GM19467 (cell line): ENCODE results near the gene OPRM1.

Experiments
- ATAC-seq: cut with Tn5 transposase; IDR thresholded peaks from one replicate; pipeline ENCODE4 v1.9.1; 2021; ENCODE audit warnings: mild to moderate bottlenecking, moderate library complexity; ENCODE audit not compliant: unreplicated experiment

The OPRM1 gene

DNA sequence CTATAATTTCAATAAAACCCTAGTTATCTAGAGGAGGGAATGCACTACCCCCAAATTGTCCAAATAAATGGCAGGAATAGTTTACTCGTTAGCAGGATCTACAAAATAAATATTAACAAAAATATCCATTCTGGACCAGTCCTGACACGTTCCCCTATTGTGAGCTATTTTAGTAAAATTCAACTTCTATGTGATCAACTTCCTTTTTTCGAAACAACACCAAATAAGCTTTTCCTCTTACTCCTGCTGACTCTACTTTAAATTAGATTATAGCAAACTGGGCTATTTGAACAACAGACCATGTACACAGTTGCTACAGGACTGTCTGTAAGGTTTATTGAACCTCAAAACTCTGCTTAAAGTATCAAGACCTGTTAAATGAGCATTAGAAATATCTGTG is 163.3 kb downstream of the OPRM1 start:
- no peak for ATAC-seq

DNA sequence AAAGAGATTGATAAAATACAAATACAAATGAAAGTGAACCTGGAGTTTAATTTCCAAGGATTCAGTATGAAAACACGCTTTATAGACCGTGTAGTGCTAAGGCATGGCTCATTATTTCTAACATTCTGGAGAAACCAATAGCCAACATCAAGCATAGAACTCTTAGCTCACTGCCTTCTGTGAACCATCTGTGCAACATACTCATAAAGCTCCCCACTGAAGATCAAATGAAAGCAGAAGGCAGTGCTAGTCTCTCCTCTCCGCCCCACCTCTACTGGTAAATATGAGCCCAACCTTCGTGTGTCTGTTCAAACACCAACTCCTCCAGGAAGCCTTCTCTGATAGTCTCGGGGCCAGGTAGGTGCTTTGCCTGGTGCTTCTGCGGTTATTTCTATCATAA is 163.9 kb downstream of the OPRM1 start:
- no peak for ATAC-seq

DNA sequence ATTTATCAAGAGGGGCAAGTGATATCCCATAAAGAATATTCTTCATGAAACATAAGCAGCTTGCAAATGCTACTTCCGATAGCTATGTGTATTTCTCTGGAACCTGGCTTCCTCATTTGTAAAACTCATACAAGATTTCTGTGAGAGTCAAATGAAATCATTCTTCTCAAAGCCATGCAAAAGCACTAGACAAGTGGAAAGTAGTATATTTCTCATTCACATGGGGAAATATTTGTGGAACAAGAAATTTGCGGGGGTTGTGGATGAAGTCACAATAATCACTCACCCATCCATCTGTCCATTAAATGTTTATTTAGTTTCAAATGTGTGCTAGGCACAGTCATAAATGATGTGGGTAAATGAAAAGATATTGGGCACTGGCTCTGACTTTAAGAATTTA is 167.1 kb downstream of the OPRM1 start:
- ATAC-seq = no peak

DNA sequence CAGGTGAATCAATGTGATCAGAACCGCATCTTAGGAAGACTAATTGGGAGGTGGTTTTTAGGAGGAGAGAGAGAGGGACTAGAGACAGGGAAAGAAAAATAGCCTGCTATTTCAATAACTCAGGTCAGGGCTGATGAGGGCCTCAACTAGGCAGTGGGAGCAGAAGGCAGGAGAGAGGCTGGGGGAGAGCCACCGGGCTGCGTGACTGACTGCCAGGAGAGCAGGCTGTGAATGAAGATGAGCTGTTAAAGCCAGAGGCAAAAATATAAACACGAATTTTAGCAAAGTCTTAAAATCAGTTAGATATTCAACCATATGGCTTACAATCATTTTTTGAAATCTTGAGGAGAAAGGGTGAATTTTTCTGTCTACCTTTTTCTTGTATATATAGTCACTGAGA is 168.0 kb downstream of the OPRM1 start:
- no peak for ATAC-seq

DNA sequence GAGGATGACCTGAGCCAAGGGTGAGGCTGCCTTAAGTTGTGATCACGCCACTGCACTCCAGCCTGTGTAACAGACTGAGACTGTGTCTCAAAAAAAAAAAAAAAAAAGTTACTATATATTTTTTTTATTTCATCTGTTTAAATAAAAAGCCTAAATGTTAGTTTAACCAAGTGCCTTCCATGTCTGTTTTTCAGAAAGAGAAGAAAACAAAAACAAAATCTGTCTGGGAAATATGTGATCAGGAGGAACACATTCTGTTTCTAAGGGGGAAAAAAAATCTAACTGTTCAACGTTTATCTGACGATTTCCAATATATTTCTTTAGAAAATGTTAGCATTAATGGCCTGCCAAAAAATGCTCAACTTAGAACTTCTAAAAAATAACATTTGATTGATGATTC is 170.5 kb downstream of the OPRM1 start:
- ATAC-seq = no peak

DNA sequence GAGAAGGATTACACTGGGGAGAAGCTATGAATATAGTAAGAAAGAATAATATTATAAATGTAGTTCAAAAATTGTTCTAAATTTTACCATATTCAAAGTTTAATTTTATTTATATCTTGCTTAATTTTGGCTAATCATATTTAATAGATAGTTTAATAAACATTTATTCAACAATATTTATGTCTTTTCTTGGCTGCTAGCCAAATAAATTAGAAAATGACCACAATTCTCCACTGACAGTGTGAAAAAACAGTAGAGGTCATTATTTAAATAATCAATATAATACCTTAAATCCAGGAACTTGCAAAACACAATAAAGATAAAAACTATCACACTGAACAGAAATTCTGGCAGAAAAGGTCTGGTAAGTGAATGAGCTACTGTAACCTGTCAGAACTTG is 171.6 kb downstream of the OPRM1 start:
- no peak for ATAC-seq

DNA sequence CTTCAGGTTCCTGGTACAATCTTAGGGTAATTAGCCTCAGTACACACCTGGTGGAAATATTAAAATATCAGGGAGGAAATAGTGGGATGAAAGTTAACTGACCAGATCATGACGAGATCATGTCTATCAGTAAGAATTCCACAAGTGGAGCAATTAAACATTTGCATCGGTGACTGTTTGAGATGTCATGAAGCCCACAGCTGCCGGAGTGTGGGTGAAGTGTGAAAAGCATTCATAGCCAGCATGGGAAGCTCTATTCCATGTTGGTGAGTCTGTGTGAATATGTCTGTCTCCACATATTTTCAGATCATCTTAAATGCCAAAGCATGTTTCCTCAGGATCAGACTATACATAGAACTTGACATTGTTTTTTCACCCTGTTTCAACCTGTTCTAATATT is 174.7 kb downstream of the OPRM1 start:
- no peak for ATAC-seq

DNA sequence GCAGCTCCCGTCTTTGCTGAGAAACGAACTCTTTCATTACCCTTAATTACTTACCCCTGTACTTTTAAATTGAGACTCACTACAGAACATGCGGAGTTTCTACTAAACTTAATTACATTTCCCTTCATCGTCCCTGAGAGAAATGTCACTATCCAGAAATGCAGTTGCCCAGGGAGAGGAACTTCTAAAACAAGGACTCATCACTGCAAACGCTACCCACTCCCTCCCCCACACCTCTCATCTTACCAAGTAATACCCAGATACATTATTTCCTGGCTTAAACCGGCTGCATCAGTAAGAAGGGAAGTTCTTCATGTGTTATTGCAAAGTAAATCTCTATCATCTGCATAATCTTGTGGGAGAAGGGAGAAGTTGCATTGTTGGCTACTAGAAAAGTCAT is 179.3 kb downstream of the OPRM1 start:
- no peak for ATAC-seq

DNA sequence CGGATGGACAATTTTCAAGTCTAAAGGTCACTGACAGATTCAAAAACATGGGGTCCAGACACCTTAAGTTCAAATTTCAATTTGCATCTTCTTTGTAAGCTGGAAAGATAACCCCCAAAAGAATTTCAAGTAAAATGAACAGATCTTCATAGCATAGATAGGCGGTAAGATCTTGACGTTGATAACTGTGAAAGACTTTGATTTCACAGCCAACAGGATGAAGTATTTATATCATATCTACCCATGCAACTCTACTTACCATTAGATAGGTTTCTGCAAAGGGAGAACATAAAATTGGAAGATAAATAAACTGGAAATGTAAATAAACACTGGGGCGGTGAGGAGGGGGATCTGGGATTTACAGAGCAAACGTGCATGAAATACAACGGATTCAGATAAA is 179.7 kb downstream of the OPRM1 start:
- ATAC-seq = no peak

DNA sequence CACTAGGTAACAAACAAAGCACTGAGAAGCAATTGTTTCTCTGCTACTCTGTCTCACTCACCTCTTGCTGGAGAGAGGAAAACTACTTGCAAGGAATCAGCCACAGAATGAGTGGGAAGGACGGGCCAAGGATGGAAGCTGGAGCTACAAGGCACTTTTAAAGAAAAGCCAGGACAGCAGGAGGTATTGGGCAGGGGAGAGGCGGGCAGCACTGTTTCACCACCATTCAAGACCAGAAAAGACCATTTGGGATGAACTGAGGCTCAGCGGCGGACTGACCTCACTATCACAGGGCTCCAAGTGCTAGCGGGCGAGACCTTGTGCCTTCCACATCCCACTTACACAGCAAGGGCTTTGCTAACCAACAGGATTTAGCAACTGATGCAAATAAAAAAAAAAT is 180.2 kb downstream of the OPRM1 start:
- ATAC-seq = no peak

DNA sequence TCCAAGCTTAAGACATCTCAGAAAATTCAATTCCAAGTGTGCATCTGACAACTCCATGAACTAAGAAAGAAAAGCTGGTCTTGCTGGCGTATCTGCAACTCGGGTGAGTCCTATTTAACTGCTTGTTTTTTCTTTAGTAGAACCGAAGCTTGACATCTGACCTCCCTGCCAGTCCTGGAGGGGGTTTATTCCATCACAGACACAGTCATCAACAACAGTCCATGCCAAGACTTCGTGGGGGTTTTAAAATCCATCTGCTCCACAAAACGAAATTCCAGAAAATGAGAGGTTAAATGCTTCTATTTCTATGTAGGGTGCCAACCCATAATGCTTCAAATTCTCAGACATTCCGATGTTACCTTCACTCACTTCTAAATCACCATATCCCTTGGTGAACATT is 183.7 kb downstream of the OPRM1 start:
- ATAC-seq = no peak

DNA sequence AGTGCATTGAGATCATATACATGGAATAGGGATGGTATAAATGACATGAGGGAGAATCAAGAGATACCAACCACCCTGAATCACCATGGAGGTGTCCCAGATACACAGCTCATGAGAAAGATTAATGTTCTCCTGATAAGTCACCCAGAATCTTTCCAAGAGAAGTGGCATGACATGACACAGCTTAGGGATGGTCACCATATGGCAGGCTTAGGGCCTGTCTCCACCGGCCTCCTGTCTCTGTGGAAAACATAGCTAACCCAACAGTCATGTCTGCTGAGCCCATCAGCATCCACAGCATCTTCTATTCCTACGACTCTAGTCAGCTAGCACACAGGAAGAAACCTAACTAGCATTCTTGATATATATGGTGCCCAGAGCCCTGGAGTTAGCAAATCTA is 184.3 kb downstream of the OPRM1 start:
- no peak for ATAC-seq

DNA sequence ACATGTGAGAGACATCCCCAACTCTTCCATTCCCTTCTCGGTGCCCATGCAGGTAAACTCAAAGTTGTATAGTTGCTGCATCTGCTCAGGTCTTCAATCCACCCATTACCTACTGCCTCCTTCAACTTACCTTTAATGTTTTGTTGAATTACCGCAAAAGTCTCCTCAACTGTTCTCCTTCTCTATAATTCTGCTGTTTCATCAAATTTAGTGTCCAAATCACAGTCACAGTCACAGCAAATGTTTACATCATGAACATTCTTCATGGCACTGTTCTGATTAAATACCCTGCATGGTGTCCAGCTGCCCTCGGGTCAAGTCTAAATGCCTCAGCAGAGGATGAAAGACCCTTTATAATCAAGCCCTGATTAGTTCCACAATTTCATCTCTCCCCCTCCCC is 187.4 kb downstream of the OPRM1 start:
- ATAC-seq = no peak

DNA sequence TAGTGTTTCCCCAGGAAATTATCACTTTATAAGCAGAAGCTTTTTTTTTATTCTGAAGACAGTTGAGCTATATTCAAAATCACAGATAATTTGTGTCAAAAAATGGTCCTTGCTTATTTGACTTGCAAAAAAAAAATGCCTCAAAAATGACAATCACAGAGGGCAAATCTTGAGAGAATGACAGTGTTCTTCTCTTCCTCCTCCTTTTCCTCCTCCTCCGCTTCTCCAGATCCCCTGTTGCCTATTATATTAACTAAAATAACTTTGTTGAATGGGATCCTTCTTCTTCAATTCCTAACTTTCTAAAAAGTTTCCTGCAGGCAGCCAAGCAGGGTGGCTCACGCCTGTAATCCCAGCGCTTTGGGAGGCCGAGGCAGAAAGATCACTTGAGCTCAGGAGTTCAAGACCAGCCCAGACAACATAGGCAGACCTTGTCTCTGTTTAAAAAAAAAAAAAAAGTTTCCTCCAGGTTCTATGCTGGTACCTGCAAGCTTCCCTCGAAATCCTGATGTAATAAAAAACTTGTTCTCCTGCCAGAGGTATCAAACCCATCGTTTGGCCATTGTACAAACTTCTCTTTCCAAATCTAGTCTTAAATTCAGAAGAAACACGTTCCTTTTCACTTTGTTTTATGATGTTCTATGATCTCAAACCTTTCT is 189.0 kb downstream of the OPRM1 start:
- no peak for ATAC-seq

DNA sequence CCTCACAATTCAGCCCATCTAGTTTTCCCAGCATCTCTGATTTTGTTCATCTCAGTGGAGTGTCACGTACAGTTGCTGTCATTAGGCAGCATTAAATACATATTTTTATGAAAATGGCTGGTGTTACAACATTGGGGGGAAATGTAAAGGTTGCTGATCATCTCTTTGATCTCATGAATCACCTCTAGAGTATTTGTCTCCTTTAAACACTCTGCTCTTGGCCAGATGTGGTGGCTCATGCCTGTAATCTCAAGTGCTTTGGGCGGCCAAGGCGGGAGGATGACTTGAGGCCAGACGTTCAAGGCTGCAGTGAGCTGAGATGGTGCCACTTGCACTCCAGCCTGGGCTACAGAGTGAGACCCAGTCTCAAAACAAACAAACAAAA is 189.5 kb downstream of the OPRM1 start:
- ATAC-seq = no peak

DNA sequence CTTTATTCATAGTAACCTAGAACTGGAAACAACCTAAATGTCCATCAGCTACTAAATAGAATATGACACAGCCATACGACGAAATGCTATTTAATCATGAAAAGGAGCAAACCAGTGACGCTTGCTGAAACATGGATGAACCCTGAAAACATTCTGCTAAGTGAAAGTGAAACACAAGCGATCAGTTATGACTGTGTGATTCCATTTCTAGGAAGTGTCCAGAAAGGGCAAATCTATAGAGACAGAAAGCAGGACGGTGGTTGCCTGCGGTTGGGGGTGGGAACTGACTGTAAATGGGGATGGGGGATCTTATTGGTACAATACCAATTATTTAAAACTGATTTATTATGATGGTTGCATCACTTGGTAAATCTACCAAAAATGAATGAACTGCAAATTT is 190.7 kb downstream of the OPRM1 start:
- ATAC-seq = peak; percentile 69

DNA sequence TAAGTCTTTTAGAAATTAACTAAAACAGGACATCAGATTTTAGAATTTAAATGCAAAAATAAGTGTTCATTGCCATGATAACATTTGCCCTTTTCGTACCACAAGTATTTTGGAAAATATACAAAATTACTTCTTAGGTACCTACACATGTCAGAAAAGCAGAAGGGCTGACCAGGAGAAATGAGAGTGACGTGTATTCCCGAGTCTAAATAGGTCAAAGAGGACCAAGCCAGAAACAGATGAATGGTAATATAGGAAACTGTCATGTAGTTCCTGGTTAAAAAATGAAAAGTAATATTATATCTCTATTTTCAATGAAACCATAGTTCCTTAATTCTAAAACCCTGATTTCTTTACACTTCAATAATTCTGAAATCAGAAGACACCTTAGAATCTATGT is 191.4 kb downstream of the OPRM1 start:
- ATAC-seq = no peak

DNA sequence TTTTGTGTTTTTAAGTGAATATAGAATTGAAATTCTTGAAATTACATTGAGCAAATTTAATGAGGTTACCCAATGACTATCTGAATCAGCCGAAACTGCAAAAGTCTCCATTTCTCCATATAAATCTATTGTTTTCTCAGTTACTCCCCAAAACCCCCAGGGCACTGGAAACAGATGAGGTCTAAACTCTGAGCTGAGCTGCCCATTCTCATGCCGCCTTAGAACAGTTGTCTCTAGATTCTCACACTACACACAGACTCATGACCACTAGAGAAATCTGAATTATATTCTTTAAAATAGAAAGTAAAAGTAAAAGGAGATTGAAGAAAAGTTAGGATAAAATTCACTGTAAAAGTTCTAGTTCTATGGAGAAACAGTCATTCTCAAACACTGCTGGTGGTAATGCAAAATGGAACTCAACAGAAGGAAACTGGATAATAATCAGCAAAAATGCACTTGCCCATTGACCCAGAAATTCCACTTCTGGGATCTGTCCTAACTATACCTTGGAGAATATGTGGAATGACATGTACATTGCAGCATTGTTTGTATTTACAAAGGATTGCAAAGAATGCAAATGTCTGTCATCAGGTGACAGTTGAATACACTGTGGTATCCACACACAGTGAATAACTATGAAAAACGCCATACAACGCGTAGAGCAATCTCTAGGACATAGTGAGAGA is 192.0 kb downstream of the OPRM1 start:
- no peak for ATAC-seq

DNA sequence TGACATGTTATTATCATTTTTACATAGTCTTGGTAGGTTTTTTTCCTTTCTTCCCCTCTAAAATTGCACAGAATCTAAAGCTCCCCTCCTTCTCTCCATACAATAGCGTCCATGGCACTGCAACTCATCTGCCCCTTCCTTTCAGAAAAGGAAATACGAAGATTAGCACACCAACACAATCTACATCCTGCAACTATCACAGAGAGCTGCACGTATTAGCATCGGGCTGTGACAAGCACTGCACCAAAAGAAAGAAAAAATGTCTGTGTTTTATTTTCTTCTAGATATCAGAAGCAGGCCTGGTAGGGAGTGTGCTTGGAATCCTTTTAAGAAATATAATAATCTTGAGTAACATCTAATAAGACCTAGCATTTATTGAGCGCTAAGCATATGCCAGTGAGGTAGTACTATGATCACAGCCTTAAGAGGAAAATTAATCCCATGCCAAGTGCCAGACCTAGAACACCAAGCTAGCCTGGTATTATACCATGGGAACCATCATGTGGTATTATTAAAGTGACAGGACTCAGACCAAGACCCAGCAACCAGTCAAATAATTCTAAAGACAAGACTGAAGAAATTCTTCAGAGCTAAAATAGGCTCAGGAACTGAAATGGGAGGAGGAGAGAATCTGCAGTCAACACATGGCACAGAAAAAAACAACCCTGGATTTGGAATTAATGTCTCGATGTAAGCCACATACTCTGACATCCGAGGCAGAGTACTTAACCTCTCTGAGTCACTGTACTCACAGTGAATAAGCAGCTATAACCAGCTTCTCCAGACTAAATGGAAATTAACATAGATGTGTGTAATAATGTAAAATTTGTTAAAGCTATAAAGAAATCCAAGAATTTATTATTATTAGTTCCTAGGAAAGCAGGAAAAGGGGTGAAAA is 193.2 kb downstream of the OPRM1 start:
- ATAC-seq = no peak

DNA sequence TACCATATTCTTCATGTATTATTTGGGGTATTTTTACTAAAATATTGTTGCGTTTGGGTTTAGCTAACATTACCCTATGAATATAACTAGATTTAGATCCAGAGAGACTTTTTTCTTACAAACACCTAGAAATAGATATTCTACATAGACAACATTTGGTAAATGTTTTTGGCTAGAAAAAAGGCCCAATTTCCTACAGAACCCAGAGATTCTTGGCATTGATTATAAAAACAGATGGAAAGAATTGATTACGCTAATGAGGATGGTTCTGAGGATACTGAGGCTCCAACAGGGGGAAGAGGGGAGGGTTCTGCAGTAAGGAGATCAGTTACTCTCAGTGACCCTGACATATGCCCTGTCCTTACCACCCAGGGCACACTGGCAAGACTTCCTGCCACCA is 194.3 kb downstream of the OPRM1 start:
- ATAC-seq = no peak

DNA sequence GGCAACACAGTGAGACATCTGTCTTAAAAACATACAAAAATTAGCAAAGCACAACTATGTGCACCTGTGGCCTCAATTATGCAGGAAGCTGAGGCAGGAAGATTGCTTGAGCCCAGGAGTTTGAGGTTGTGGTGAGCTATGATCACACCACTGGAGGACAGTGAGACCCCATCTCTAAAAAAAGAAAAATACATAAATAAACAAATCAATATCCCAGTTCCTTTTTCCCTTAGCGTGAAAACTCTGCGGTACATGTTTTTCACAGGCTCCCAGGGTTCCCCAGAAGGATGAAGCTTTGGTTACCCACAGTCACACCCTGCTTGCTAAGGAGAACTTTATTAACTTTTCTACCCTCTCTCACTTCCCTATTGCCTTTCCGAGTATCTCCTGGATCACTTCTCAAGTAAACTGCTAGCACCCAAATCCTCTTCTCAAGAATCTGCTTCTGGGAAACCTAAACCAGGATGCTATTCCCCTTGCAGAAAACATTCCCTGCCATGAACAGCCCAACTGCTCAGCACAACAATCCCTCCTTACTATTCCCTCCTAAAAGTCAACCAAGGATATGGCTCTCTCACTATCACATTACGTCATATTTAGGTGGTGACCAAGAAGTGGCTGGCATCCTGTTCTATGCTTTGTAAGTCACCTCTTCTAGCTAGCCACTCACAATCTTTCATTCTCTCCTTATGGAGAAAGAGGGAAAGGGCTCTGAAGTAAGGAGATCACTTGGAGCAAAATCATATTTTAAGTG is 195.2 kb downstream of the OPRM1 start:
- peak; percentile 52 for ATAC-seq
